HEK293 (cell line): ENCODE results near the gene ZBTB47.

Source experiments
- CTCF ChIA-PET: fragments of 350-600 bp; formaldehyde crosslinking; extraction: SDS; loops from one replicate; lab custom pipeline; 2021; ENCODE audit warnings: antibody characterized with exemption; lab: Yijun Ruan, JAX
- POLR2A ChIA-PET: fragments of 300-600 bp; formaldehyde crosslinking; extraction: SDS; loops from one replicate; lab custom pipeline; 2020; ENCODE audit warnings: antibody characterized with exemption, inconsistent platforms; lab: Yijun Ruan, JAX
- H3K27ac ChIP-seq: fragments of 200-500 bp; sonication (Bioruptor generic); 2 replicates; pipeline ENCODE4 v1.5.1; 2014; ENCODE audit warnings: low read depth, low read length, control low read depth, inconsistent platforms; ENCODE audit errors: extremely low read depth
- H3K36me3 ChIP-seq, 2 experiments: fragments of 200-500 bp in 1 of 2; sonication (Bioruptor generic) in 1 of 2; 1 replicate in 1 of 2; 2 replicates in 1 of 2; pipeline ENCODE4 v1.5.1; 2014 to 2017; ENCODE audit warnings: inconsistent platforms in 2 of 2, low read length in 2 of 2; ENCODE audit not compliant: control insufficient read depth in 2 of 2, insufficient read depth in 1 of 2
- H3K4me1 ChIP-seq: fragments of 200-500 bp; sonication (Bioruptor generic); 2 replicates; pipeline ENCODE4 v1.5.1; 2014; ENCODE audit warnings: mild to moderate bottlenecking, low read length, inconsistent platforms; ENCODE audit not compliant: control insufficient read depth, insufficient read depth
- H3K4me3 ChIP-seq: 2 replicates; pipeline ENCODE4 v1.5.1; 2011; ENCODE audit warnings: low read depth, mild to moderate bottlenecking, control low read depth, low read length, moderate library complexity
- H3K9me3 ChIP-seq: fragments of 200-500 bp; sonication (Bioruptor generic); 2 replicates; pipeline ENCODE4 v1.5.1; 2014; ENCODE audit warnings: low read depth, low read length, inconsistent platforms; ENCODE audit not compliant: control insufficient read depth, insufficient read depth
- KLF17 ChIP-seq: fragments of 450-650 bp; formaldehyde crosslinking; IDR thresholded peaks from 2 replicates; pipeline ENCODE4 v1.5.1; 2016; ENCODE audit warnings: missing biosample characterization, missing genetic modification characterization
- KLF8 ChIP-seq: fragments of 450-650 bp; formaldehyde crosslinking; IDR thresholded peaks from 2 replicates; pipeline ENCODE4 v1.5.1; 2016; ENCODE audit warnings: missing biosample characterization, missing genetic modification characterization
- REST ChIP-seq: fragments of 450-650 bp; formaldehyde crosslinking; IDR thresholded peaks from 2 replicates; pipeline ENCODE4 v1.5.1; 2016; ENCODE audit warnings: missing biosample characterization, missing genetic modification characterization
- ZFP69B ChIP-seq: fragments of 450-650 bp; formaldehyde crosslinking; IDR thresholded peaks from 2 replicates; pipeline ENCODE4 v1.5.1; 2016; ENCODE audit warnings: missing biosample characterization, missing genetic modification characterization
- ZNF174 ChIP-seq: fragments of 450-650 bp; formaldehyde crosslinking; IDR thresholded peaks from 2 replicates; pipeline ENCODE4 v1.5.0; 2017; ENCODE audit warnings: missing biosample characterization, mild to moderate bottlenecking, missing genetic modification characterization
- ZNF202 ChIP-seq: fragments of 450-650 bp; formaldehyde crosslinking; IDR thresholded peaks from 2 replicates; pipeline ENCODE4 v1.5.1; 2016; ENCODE audit warnings: missing biosample characterization, missing genetic modification characterization, borderline replicate concordance
- ZNF280C ChIP-seq: fragments of 450-650 bp; formaldehyde crosslinking; IDR thresholded peaks from 2 replicates; pipeline ENCODE4 v1.5.1; 2016; ENCODE audit warnings: missing biosample characterization, missing genetic modification characterization
- ZNF501 ChIP-seq: fragments of 450-650 bp; formaldehyde crosslinking; IDR thresholded peaks from 2 replicates; pipeline ENCODE4 v1.5.1; 2016; ENCODE audit warnings: missing biosample characterization, missing genetic modification characterization
- ZNF544 ChIP-seq: fragments of 450-650 bp; formaldehyde crosslinking; IDR thresholded peaks from 2 replicates; pipeline ENCODE4 v1.5.0; 2017; ENCODE audit warnings: missing biosample characterization, missing genetic modification characterization
- ZNF548 ChIP-seq: fragments of 450-650 bp; formaldehyde crosslinking; IDR thresholded peaks from 2 replicates; pipeline ENCODE4 v1.5.1; 2016; ENCODE audit warnings: missing biosample characterization, missing genetic modification characterization
- ZNF571 ChIP-seq: fragments of 450-650 bp; formaldehyde crosslinking; IDR thresholded peaks from 2 replicates; pipeline ENCODE4 v1.5.0; 2017; ENCODE audit warnings: missing biosample characterization, missing genetic modification characterization
- ZNF692 ChIP-seq: fragments of 450-650 bp; formaldehyde crosslinking; IDR thresholded peaks from 2 replicates; pipeline ENCODE4 v1.5.1; 2016; ENCODE audit warnings: missing biosample characterization, missing genetic modification characterization
- ZNF701 ChIP-seq: fragments of 450-650 bp; formaldehyde crosslinking; IDR thresholded peaks from 2 replicates; pipeline ENCODE4 v1.5.1; 2016; ENCODE audit warnings: missing biosample characterization, missing genetic modification characterization

Gene ZBTB47

GRCh38 chr3:42700366-42701288, 47.1 kb downstream of the ZBTB47 start:
- Histone ChIP-seq H3K4me1 (no peaks in the 10 kb centered on the region), H3K9me3 (no peaks in the 10 kb centered on the region), H3K36me3 (no peaks in the 10 kb centered on the region), H3K4me3 (no peak overlapping the region), H3K27ac (no peak overlapping the region)
- ChIA-PET CTCF (no interaction called here), POLR2A (no interaction called here)
- no peak for TF ChIP-seq ZNF571 (tag by site-specific recombination)
- no peak for TF ChIP-seq REST (tag by site-specific recombination)
- no peak for TF ChIP-seq ZNF701
- TF ChIP-seq ZNF280C (tag by site-specific recombination) = no peak
- no peak for TF ChIP-seq ZNF174
- TF ChIP-seq ZNF548 (tag by site-specific recombination) = no peak

- no peaks in the 10 kb centered on the region for H3K4me1 ChIP-seq
- CTCF ChIA-PET = no interaction called here
- H3K27ac ChIP-seq = no peak overlapping the region
- H3K9me3 ChIP-seq = no peaks in the 10 kb centered on the region
- no peaks in the 10 kb centered on the region for H3K36me3 ChIP-seq
- no peak overlapping the region for H3K4me3 ChIP-seq
- POLR2A ChIA-PET = no interaction called here
- TF ChIP-seq ZNF692 (peak; percentile 34; the same call in 1 of the 2 replicates), REST (tag by site-specific recombination) (peak; percentile 98), ZNF544 (tag by site-specific recombination) (no peak), ZNF501 (tag by site-specific recombination) (no peak), ZFP69B (tag by site-specific recombination) (peak; percentile 63; the same call in 1 of the 2 replicates), ZNF202 (tag by site-specific recombination) (peak; percentile 91), KLF8 (peak; percentile 22; the same call in 1 of the 2 replicates), KLF17 (tag by site-specific recombination) (peak; percentile 54; the same call in 1 of the 2 replicates)
Measured at GRCh38 chr3:42701371-42702065, 48.0 kb downstream of the ZBTB47 start.
